MM.1S (cell line): Measurements from ENCODE around the gene ZC3H7B.
A peak's percentile ranks its signal among the peaks of the same experiment; 100 is the strongest.

Experiments used
- DNase-seq: peaks from one replicate; pipeline ENCODE4 v3.0.0-alpha.2; 2015
- H2AFZ ChIP-seq: fragments of 300-600 bp; sonication (generic); 2 replicates; pipeline ENCODE4 v1.6.0; 2016; ENCODE audit warnings: antibody characterized with exemption, low read length
- H3F3A ChIP-seq: fragments of 300-600 bp; sonication (generic); 2 replicates; pipeline ENCODE4 v1.6.1; 2016; ENCODE audit warnings: mild to moderate bottlenecking, antibody characterized with exemption, low read length, moderate library complexity, mixed read lengths; ENCODE audit not compliant: insufficient read depth
- H3K27ac ChIP-seq: fragments of 300-600 bp; sonication (generic); 2 replicates; pipeline ENCODE4 v1.5.1; 2016; ENCODE audit warnings: mild to moderate bottlenecking, low read length
- H3K27me3 ChIP-seq: fragments of 300-600 bp; sonication (generic); replicated peaks from 2 replicates; pipeline ENCODE4 v1.6.0; 2016; ENCODE audit warnings: low read length; ENCODE audit not compliant: insufficient read depth
- H3K36me3 ChIP-seq: fragments of 300-600 bp; sonication (generic); replicated peaks from 2 replicates; pipeline ENCODE4 v1.6.1; 2016; ENCODE audit warnings: mild to moderate bottlenecking, low read length, mixed read lengths; ENCODE audit not compliant: insufficient read depth
- H3K4me1 ChIP-seq: fragments of 300-600 bp; sonication (generic); 2 replicates; pipeline ENCODE4 v1.6.1; 2016; ENCODE audit warnings: low read length, mixed read lengths
- H3K4me2 ChIP-seq: fragments of 300-600 bp; sonication (generic); 2 replicates; pipeline ENCODE4 v1.6.0; 2016; ENCODE audit warnings: low read depth, low read length
- H3K4me3 ChIP-seq: fragments of 300-600 bp; sonication (generic); 2 replicates; pipeline ENCODE4 v1.5.1; 2016; ENCODE audit warnings: low read length, mixed read lengths
- H3K79me2 ChIP-seq: fragments of 300-600 bp; sonication (generic); 2 replicates; pipeline ENCODE4 v1.6.1; 2016; ENCODE audit warnings: mixed run types, low read length, mixed read lengths
- H3K9ac ChIP-seq: fragments of 300-600 bp; sonication (generic); 2 replicates; pipeline ENCODE4 v1.6.1; 2016; ENCODE audit warnings: low read length, mixed read lengths
- H3K9me2 ChIP-seq: fragments of 300-600 bp; sonication (generic); replicated peaks from 2 replicates; pipeline ENCODE4 v1.6.1; 2016; ENCODE audit warnings: mild to moderate bottlenecking, low read length, mixed read lengths; ENCODE audit not compliant: insufficient read depth
- H3K9me3 ChIP-seq: fragments of 300-600 bp; sonication (generic); replicated peaks from 2 replicates; pipeline ENCODE4 v1.6.1; 2016; ENCODE audit warnings: mild to moderate bottlenecking, low read length, mixed read lengths; ENCODE audit not compliant: insufficient read depth
- H4K20me1 ChIP-seq: fragments of 300-600 bp; sonication (generic); 2 replicates; pipeline ENCODE4 v1.6.1; 2016; ENCODE audit warnings: mild to moderate bottlenecking, low read length, moderate library complexity, mixed read lengths; ENCODE audit not compliant: insufficient read depth
- CTCF ChIP-seq: fragments of 300-600 bp; sonication (generic); IDR thresholded peaks from 2 replicates; pipeline ENCODE4 v1.5.1; 2016; ENCODE audit warnings: antibody characterized with exemption, low read length, mixed read lengths
- EZH2 ChIP-seq: fragments of 300-600 bp; sonication (generic); optimal IDR thresholded peaks from 2 replicates; pipeline ENCODE3; 2017; ENCODE audit warnings: low read depth, mild to moderate bottlenecking, antibody characterized with exemption, low read length, mixed read lengths
- EZH2phosphoT487 ChIP-seq: fragments of 300-600 bp; sonication (generic); IDR thresholded peaks from 2 replicates; pipeline ENCODE4 v1.6.1; 2018; ENCODE audit warnings: antibody characterized with exemption, low read length

Gene ZC3H7B

GRCh38 chr22:41341012-41341411, 39.7 kb downstream of the ZC3H7B start:
- Histone ChIP-seq H3K9me2 (no peaks in the 10 kb centered on the region), H3K9me3 (no peaks in the 10 kb centered on the region), H4K20me1 (no peaks in the 10 kb centered on the region), H3K4me1 (no peaks in the 10 kb centered on the region), H2AFZ (no peak overlapping the region), H3K27ac (no peak overlapping the region), H3K9ac (no peak overlapping the region), H3K36me3 (no peaks in the 10 kb centered on the region), H3K4me3 (no peak overlapping the region), H3K4me2 (no peak overlapping the region), H3K79me2 (no peaks in the 10 kb centered on the region), H3K27me3 (no peaks in the 10 kb centered on the region), H3F3A (no peaks in the 10 kb centered on the region)
- TF ChIP-seq CTCF (no peak), EZH2phosphoT487 (no peak), EZH2 (no peak)
- no peak for DNase-seq

- H3K9ac ChIP-seq, result no peak overlapping the region
- H2AFZ ChIP-seq, result no peak overlapping the region
- no peaks in the 10 kb centered on the region for H3K36me3 ChIP-seq
- no peak overlapping the region for H3K27ac ChIP-seq
- no peak overlapping the region for H3K4me3 ChIP-seq
- no peaks in the 10 kb centered on the region for H3K9me3 ChIP-seq
- H3K4me2 ChIP-seq, result no peak overlapping the region
- no peaks in the 10 kb centered on the region for H4K20me1 ChIP-seq
- H3K4me1 ChIP-seq, result no peaks in the 10 kb centered on the region
- TF ChIP-seq EZH2, result no peak
- TF ChIP-seq CTCF, result no peak
- no peak for TF ChIP-seq EZH2phosphoT487
- no peaks in the 10 kb centered on the region for H3K27me3 ChIP-seq
- DNase-seq, result peak; percentile 29
- no peaks in the 10 kb centered on the region for H3K79me2 ChIP-seq
- H3F3A ChIP-seq, result no peaks in the 10 kb centered on the region
- no peaks in the 10 kb centered on the region for H3K9me2 ChIP-seq
Measured at GRCh38 chr22:41341990-41342389, 40.7 kb downstream of the ZC3H7B start.

- no peaks in the 10 kb centered on the region for H3K36me3 ChIP-seq
- H3K9me3 ChIP-seq, result no peaks in the 10 kb centered on the region
- no peaks in the 10 kb centered on the region for H3K9me2 ChIP-seq
- no peaks in the 10 kb centered on the region for H3K79me2 ChIP-seq
- TF ChIP-seq CTCF, result no peak
- TF ChIP-seq EZH2phosphoT487, result no peak
- TF ChIP-seq EZH2, result no peak
- no peaks in the 10 kb centered on the region for H3K27me3 ChIP-seq
- H3K9ac ChIP-seq, result no peak overlapping the region
- H4K20me1 ChIP-seq, result no peaks in the 10 kb centered on the region
- DNase-seq, result no peak
- H3K4me2 ChIP-seq, result no peak overlapping the region
- no peak overlapping the region for H3K4me3 ChIP-seq
- H3K27ac ChIP-seq, result no peak overlapping the region
- H3F3A ChIP-seq, result no peaks in the 10 kb centered on the region
- H3K4me1 ChIP-seq, result no peaks in the 10 kb centered on the region
- H2AFZ ChIP-seq, result no peak overlapping the region
Measured at GRCh38 chr22:41343300-41343699, 42.0 kb downstream of the ZC3H7B start.

- no peak for DNase-seq
- Histone ChIP-seq H3K4me3 (no peak overlapping the region), H3K36me3 (no peaks in the 10 kb centered on the region), H2AFZ (no peak overlapping the region), H3K9ac (no peak overlapping the region), H3K9me3 (no peaks in the 10 kb centered on the region), H3K27me3 (no peaks in the 10 kb centered on the region), H3K9me2 (no peaks in the 10 kb centered on the region), H3F3A (no peaks in the 10 kb centered on the region), H3K79me2 (no peaks in the 10 kb centered on the region), H3K4me2 (no peak overlapping the region), H4K20me1 (no peaks in the 10 kb centered on the region), H3K27ac (no peak overlapping the region), H3K4me1 (no peaks in the 10 kb centered on the region)
- TF ChIP-seq EZH2, result no peak
- TF ChIP-seq EZH2phosphoT487, result no peak
- no peak for TF ChIP-seq CTCF
Measured at GRCh38 chr22:41343717-41344116, 42.4 kb downstream of the ZC3H7B start.
